Sigmoid colon (tissue), 7 donors: Measurements from ENCODE around the gene TLE2. TPM values are rescaled to one million over a fixed set of nuclear protein-coding genes. Genes with fewer than 3 reads are reported as not detected.

Experiments used
- DNase-seq: peaks from one replicate; pipeline ENCODE4 v3.0.0-alpha.2; 2019
- H3K27ac ChIP-seq, 4 donors: fragments of 200-600 bp; sonication (generic); one replicate each; pipeline ENCODE4 v1.5.1; 2016 to 2019; ENCODE audit warnings: mild to moderate bottlenecking in 1 of 4
- H3K27me3 ChIP-seq, 3 donors: fragments of 200-600 bp; sonication (generic); one replicate each; pipeline ENCODE4 v1.5.1; 2019; ENCODE audit warnings: mild to moderate bottlenecking in 1 of 3
- H3K36me3 ChIP-seq, 4 donors: fragments of 200-600 bp; sonication (generic); one replicate each; pipeline ENCODE4 v1.5.1; 2016 to 2019
- H3K4me1 ChIP-seq, 4 donors: fragments of 200-600 bp; sonication (generic); one replicate each; pipeline ENCODE4 v1.5.1; 2017 to 2019
- H3K4me3 ChIP-seq, 4 donors: fragments of 200-600 bp; sonication (generic); one replicate each; pipeline ENCODE4 v1.5.1; 2017 to 2019; ENCODE audit warnings: mild to moderate bottlenecking in 2 of 4, moderate library complexity in 1 of 4
- H3K9me3 ChIP-seq, 4 donors: fragments of 200-600 bp in 3 of 4; sonication (generic) in 3 of 4; one replicate each; pipeline versions ENCODE4 v1.5.1 to v1.6.1; 2013 to 2019
- EP300 ChIP-seq, 4 donors: sonication (generic); formaldehyde crosslinking; IDR thresholded peaks; one replicate each; pipeline ENCODE4 v1.6.1; 2017; ENCODE audit warnings: antibody characterized with exemption in 4 of 4
- POLR2A ChIP-seq, 2 donors: fragments of 450-650 bp; IDR thresholded peaks; one replicate each; pipeline ENCODE4 v1.6.1; 2016; ENCODE audit warnings: antibody characterized with exemption in 2 of 2, mild to moderate bottlenecking in 2 of 2, moderate library complexity in 2 of 2
- POLR2AphosphoS5 ChIP-seq, 4 donors: sonication (generic); formaldehyde crosslinking; IDR thresholded peaks; one replicate each; pipeline ENCODE4 v1.6.1; 2017; ENCODE audit warnings: antibody characterized with exemption in 4 of 4
- WGBS, 2 donors: extraction: QIAGEN DNeasy Blood & Tissue Kit; methylation state at CpG; one replicate each; pipeline ENCODE4 v1.1.7; 2013; 5-methylcytosine and 5-hydroxymethylcytosine counted together
- intact Hi-C: fragments of 100-400 bp; cut with DNase I; formaldehyde crosslinking; loops from one replicate; pipeline ENCODE4 v1.15.1; 2023
- polyA plus RNA-seq, 3 donors: library from polyadenylated mRNA; stranded (reverse); fragments of 200-250 nt; gene quantifications; one replicate each; pipeline ENCODE4 v1.2.3, GENCODE V29; 2013
- total RNA-seq, 4 donors: library from RNA; depleted of rRNA; stranded (reverse); fragments of >200 nt; gene quantifications; one replicate each; pipeline ENCODE4 v1.1.0, GENCODE V29; 2016
- TF ChIP-seq, protein P1 (sequence below), 4 experiments: fragments of 450-650 bp in 3 of 4; fragments of 200-600 bp in 1 of 4; IDR thresholded peaks; one replicate each; pipeline ENCODE4 v1.5.1; 2016 to 2019; ENCODE audit warnings: antibody characterized with exemption in 4 of 4, mild to moderate bottlenecking in 3 of 4, moderate library complexity in 2 of 4
- donor health status: healthy with polysubstance abuse.
- donor health status: Bipolar disorder and iron deficiency.
- donor health status: healthy.

TLE2 gene
- total and polyA plus RNA-seq, 7 donors, result 10.9 to 66.5 (median 27.8) TPM

DNA sequence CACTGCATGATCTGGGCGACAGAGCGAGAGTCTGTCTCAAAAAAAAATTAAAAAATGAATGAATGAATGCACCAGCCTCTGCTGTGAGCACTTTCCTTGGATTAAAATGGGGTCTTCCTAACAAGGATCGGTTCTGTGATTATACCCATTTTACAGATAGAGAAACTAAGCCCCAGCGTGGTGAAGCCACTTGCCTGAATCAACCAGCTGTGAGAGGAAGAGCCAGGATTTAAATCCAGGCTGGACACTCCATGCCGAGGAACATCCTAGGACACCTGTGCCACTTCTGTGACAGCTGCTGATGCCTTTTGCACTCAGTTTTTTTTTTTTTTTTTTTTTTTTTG, 19.1 kb upstream of the TLE2 start:
- intact Hi-C loops, result loop anchor here (5.0 kb wide), 1 partner anchor 66 kb away; no protein-coding TSS in a partner anchor
- Histone ChIP-seq H3K4me1 (peaks cover 0 to 20% (median 17%) of the 10 kb centered on the region in 4 donors), H3K27me3 (no peaks in the 10 kb centered on the region), H3K4me3 (peak overlapping the region in 2 of 4 donors; percentile 62 to 76), H3K36me3 (peaks cover 0 to 2% (median under 1%) of the 10 kb centered on the region in 4 donors), H3K9me3 (no peaks in the 10 kb centered on the region), H3K27ac (peak overlapping the region; percentile 81 to 98 (median 94))
- TF ChIP-seq POLR2A (IDR thresholded peaks at IDR 0.05), result no peak
- no peak for TF ChIP-seq POLR2AphosphoS5 (IDR thresholded peaks at IDR 0.05)
- TF ChIP-seq, protein P1, sequence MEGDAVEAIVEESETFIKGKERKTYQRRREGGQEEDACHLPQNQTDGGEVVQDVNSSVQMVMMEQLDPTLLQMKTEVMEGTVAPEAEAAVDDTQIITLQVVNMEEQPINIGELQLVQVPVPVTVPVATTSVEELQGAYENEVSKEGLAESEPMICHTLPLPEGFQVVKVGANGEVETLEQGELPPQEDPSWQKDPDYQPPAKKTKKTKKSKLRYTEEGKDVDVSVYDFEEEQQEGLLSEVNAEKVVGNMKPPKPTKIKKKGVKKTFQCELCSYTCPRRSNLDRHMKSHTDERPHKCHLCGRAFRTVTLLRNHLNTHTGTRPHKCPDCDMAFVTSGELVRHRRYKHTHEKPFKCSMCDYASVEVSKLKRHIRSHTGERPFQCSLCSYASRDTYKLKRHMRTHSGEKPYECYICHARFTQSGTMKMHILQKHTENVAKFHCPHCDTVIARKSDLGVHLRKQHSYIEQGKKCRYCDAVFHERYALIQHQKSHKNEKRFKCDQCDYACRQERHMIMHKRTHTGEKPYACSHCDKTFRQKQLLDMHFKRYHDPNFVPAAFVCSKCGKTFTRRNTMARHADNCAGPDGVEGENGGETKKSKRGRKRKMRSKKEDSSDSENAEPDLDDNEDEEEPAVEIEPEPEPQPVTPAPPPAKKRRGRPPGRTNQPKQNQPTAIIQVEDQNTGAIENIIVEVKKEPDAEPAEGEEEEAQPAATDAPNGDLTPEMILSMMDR (IDR thresholded peaks at IDR 0.05), result no peak
- no peak for TF ChIP-seq EP300 (IDR thresholded peaks at IDR 0.05)
- WGBS, 2 donors, result 79 to 84% methylated on average over 5 of the region's 5 CpGs
- DNase-seq, result no peak

DNA sequence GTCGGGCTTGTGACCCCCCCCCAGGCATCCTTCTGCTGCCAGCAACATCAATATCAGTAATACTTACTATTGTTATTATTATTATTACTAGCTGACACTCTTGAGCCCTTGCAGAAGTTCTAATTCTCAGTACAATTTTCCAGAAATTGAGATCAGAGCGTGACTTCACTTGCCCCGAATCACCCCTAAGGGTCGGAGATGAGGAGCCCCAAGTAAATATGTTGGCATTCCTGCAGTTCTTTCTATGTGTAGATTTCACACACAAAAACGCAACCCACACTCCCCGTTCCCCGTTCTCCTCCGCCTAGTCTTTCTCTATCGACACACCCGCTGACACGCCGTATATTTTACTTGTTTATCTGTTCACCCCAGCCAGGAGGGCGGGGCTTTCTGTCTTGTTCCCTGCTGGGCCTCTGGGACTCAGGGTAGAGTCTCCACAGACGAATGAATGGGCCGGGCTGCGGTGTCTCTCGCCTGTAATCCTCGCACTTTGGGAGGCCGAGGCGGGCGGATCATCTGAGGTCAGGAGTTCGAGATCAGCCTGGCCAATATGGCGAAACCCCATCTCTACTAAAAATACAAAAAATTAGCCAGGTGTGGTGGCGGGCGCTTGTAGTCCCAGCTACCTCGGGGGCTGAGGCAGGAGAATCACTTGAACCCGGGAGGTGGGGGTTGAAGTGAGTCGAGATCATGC, 18.6 kb upstream of the TLE2 start:
- DNase-seq, result peak; percentile 97

DNA sequence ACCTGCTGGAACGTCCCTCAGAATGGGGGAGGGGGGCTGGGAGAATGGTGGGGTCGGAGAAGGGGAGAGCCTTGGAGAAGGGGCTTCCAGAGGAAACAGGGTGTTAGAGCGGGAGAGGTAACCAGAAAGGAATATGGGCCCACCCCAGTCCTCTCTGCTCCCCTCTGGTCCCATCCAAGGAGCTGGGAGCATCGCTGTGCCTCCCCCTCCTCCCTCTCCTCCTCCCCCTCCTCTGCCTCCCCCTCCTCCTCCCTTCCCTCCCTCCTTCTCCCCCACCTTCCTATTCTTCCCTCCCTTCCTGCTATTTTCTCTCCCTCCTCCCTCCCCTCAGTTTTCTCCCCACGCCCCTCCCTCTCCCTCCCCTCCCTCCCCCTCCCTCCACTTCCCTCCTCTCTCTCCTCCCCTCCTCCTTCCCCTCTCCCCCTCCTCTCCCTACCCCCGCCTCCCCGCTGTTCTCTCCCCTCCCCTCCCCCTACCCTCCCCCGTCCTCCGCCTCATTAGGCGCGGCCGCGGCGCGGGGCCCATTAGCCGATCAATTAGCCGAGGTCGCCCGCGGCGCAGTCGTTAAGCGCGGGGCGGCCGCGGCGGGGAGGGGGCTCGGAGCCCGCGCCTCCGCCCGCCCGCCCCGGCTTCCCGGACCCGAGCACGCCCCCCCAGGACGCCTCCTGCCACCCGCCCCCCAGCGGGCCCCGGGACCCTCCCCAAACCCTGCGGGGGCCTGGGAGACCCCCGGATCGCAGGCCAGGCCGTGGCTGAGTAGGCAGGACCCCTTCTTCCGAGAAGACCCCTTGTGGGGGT, 17.8 kb upstream of the TLE2 start:
- Histone ChIP-seq H3K4me3 (peak overlapping the region; percentile 44 to 76 (median 57)), H3K27ac (peak overlapping the region; percentile 81 to 98 (median 94)), H3K36me3 (no peaks in the 10 kb centered on the region), H3K4me1 (peaks cover 0 to 30% (median 28%) of the 10 kb centered on the region in 4 donors), H3K27me3 (no peaks in the 10 kb centered on the region), H3K9me3 (no peaks in the 10 kb centered on the region)
- WGBS, 2 donors, result 4 to 5% methylated on average over 47 of the region's 47 CpGs
- TF ChIP-seq EP300 (IDR thresholded peaks at IDR 0.05), result no peak
- TF ChIP-seq, protein P1 (IDR thresholded peaks at IDR 0.05), result no peak
- TF ChIP-seq POLR2A (IDR thresholded peaks at IDR 0.05), result no peak
- no peak for TF ChIP-seq POLR2AphosphoS5 (IDR thresholded peaks at IDR 0.05)
- intact Hi-C loops, result loop anchor here (5.0 kb wide), 1 partner anchor 65 kb away; no protein-coding TSS in a partner anchor
- peak; percentile 89 for DNase-seq

More for the DNA sequence above, 18.6 kb upstream of the TLE2 start:
- 7 to 10% methylated on average over 28 of the region's 28 CpGs for WGBS, 2 donors
- Histone ChIP-seq H3K4me3 (peak overlapping the region; percentile 44 to 76 (median 57)), H3K27me3 (no peaks in the 10 kb centered on the region), H3K36me3 (no peaks in the 10 kb centered on the region), H3K27ac (peak overlapping the region; percentile 81 to 98 (median 94)), H3K9me3 (no peaks in the 10 kb centered on the region), H3K4me1 (peaks cover 0 to 23% (median 21%) of the 10 kb centered on the region in 4 donors)
- intact Hi-C loops, result loop anchor here (5.0 kb wide), 1 partner anchor 65 kb away; no protein-coding TSS in a partner anchor
- TF ChIP-seq POLR2A (IDR thresholded peaks at IDR 0.05), result peak in 1 of 2 donors; percentile 22
- no peak for TF ChIP-seq EP300 (IDR thresholded peaks at IDR 0.05)
- TF ChIP-seq POLR2AphosphoS5 (IDR thresholded peaks at IDR 0.05), result peak; percentile 33 to 67 (median 64)

DNA sequence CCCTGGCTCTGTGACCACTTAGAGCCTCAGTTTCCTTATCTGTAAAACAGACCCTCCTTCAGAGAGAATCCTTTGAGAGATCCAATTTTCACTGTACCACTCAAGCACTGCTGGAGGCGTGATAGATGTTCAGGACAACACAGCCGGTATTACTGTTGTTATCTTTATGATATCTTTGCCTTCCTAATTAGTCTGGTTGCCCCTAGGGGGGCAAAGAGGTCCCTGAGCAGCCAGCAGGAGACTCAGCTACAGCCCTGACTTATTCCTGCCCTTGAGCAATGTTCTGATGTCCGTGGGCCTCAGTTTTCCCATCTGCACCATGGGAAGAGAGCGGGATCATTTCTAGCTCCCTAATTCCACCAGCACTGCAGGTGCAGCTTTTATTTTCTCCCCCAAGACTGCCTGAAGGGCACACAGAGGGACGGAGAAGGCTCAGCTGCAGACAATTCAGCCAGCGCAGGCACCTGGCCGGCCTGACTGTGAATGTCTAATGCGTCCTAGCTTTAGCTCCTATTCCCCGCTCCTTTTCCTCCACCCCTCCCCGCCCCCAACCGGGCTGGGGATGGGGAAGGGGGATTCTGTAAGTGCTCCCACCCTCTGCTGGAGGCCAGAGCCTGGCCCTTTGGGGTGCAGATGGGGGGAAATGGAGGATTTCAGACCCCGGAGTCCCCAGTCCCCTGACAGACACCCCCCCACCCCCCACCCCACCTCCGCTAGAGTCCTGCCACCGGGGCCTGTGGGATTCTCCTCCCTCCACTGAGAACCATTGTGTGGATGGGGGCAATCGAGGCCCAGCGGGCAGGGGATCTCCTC, 17.0 kb upstream of the TLE2 start:
- DNase-seq, result no peak
- H3K36me3 ChIP-seq, result no peaks in the 10 kb centered on the region
- no peak for TF ChIP-seq EP300 (IDR thresholded peaks at IDR 0.05)
- TF ChIP-seq, protein P1 (IDR thresholded peaks at IDR 0.05), result no peak
- no peak for TF ChIP-seq POLR2A (IDR thresholded peaks at IDR 0.05)
- no peak for TF ChIP-seq POLR2AphosphoS5 (IDR thresholded peaks at IDR 0.05)
- no peaks in the 10 kb centered on the region for H3K27me3 ChIP-seq
- peaks cover 0 to 36% (median 33%) of the 10 kb centered on the region in 4 donors for H3K4me1 ChIP-seq
- peak overlapping the region in 1 of 4 donors; percentile 76 for H3K4me3 ChIP-seq
- intact Hi-C loops, result loop anchor here (5.0 kb wide), 1 partner anchor 64 kb away; no protein-coding TSS in a partner anchor
- 27 to 52% methylated on average over 16 of the region's 16 CpGs for WGBS, 2 donors
- H3K9me3 ChIP-seq, result no peaks in the 10 kb centered on the region
- H3K27ac ChIP-seq, result peak overlapping the region; percentile 81 to 98 (median 94)
